HepG2 (cell line): ENCODE results near the gene POP5. TPM values are rescaled to one million over a fixed set of nuclear protein-coding genes. Genes with fewer than 3 reads are reported as not detected.

Experiments used
- BCL6 ChIP-seq: IDR thresholded peaks from 2 replicates; pipeline ENCODE4 v1.6.1; 2016; ENCODE audit warnings: missing genetic modification reagents, missing compliant biosample characterization
- CEBPG ChIP-seq: IDR thresholded peaks from 2 replicates; pipeline ENCODE4 v1.6.1; 2016
- CHD4 ChIP-seq: fragments of 200-600 bp; sonication (generic); IDR thresholded peaks from 2 replicates; pipeline ENCODE4 v1.7.0; 2017; ENCODE audit warnings: mild to moderate bottlenecking, low read length, borderline replicate concordance
- HCFC1 ChIP-seq: fragments of 150-350 bp; IDR thresholded peaks from 2 replicates; pipeline ENCODE4 v1.6.1; 2014; ENCODE audit warnings: low read depth, low read length
- PCBP2 ChIP-seq: fragments of 200-400 bp; formaldehyde crosslinking; optimal IDR thresholded peaks from 2 replicates; pipeline ENCODE3; 2018; ENCODE audit warnings: low read length, low read depth; ENCODE audit not compliant: poor library complexity, severe bottlenecking
- PLSCR1 ChIP-seq: sonication (generic); formaldehyde crosslinking; IDR thresholded peaks from 2 replicates; pipeline ENCODE4 v1.5.0; 2020; ENCODE audit warnings: missing genetic modification reagents, mild to moderate bottlenecking, borderline replicate concordance
- SALL1 ChIP-seq: sonication (generic); formaldehyde crosslinking; IDR thresholded peaks from 2 replicates; pipeline ENCODE4 v1.8.0; 2022; ENCODE audit warnings: mild to moderate bottlenecking, missing genetic modification reagents
- SOX5 ChIP-seq: IDR thresholded peaks from 2 replicates; pipeline ENCODE4 v1.6.1; 2016; ENCODE audit warnings: borderline replicate concordance
- SP2 ChIP-seq: sonication (generic); formaldehyde crosslinking; IDR thresholded peaks from 2 replicates; pipeline ENCODE4 v1.5.1; 2020; ENCODE audit warnings: mild to moderate bottlenecking, missing genetic modification reagents
- TEAD2 ChIP-seq: sonication (generic); formaldehyde crosslinking; IDR thresholded peaks from 2 replicates; pipeline ENCODE4 v1.9.0; 2021; ENCODE audit warnings: missing genetic modification reagents
- ZFP36L1 ChIP-seq: sonication (generic); formaldehyde crosslinking; IDR thresholded peaks from 2 replicates; pipeline ENCODE4 v1.8.0; 2022; ENCODE audit warnings: mild to moderate bottlenecking, missing genetic modification reagents, moderate library complexity
- ZNF121 ChIP-seq: sonication (generic); formaldehyde crosslinking; IDR thresholded peaks from 2 replicates; pipeline ENCODE4 v1.5.0; 2020; ENCODE audit warnings: mild to moderate bottlenecking, missing genetic modification reagents
- ZNF296 ChIP-seq: sonication (generic); formaldehyde crosslinking; conservative IDR thresholded peaks from 2 replicates; pipeline ENCODE4 v1.5.0; 2020; ENCODE audit warnings: mild to moderate bottlenecking, missing genetic modification reagents
- ZNF317 ChIP-seq: sonication (generic); formaldehyde crosslinking; IDR thresholded peaks from 2 replicates; pipeline ENCODE4 v1.5.0; 2020; ENCODE audit warnings: mild to moderate bottlenecking, missing genetic modification reagents
- ZNF460 ChIP-seq: sonication (generic); formaldehyde crosslinking; IDR thresholded peaks from 2 replicates; pipeline ENCODE4 v1.5.1; 2020; ENCODE audit warnings: missing genetic modification reagents, mild to moderate bottlenecking, borderline replicate concordance
- ZNF772 ChIP-seq: sonication (generic); formaldehyde crosslinking; IDR thresholded peaks from 2 replicates; pipeline ENCODE4 v1.5.0; 2020; ENCODE audit warnings: mild to moderate bottlenecking, missing genetic modification reagents
- ZNF777 ChIP-seq: sonication (generic); formaldehyde crosslinking; IDR thresholded peaks from 2 replicates; pipeline ENCODE4 v1.4.0; 2020; ENCODE audit warnings: missing genetic modification reagents
- ZNF839 ChIP-seq: sonication (generic); formaldehyde crosslinking; IDR thresholded peaks from 2 replicates; pipeline ENCODE4 v1.4.0; 2020; ENCODE audit warnings: missing genetic modification reagents, mild to moderate bottlenecking, borderline replicate concordance
- ZNF841 ChIP-seq: sonication (generic); formaldehyde crosslinking; IDR thresholded peaks from 2 replicates; pipeline ENCODE4 v1.8.1; 2023; ENCODE audit warnings: missing genetic modification reagents, borderline replicate concordance
- polyA plus RNA-seq, 8 experiments: library from polyadenylated mRNA; depleted of rRNA in 3 of 8; stranded (reverse) in 7 of 8; unstranded in 1 of 8; fragments of >200 nt; fragmentation: Illumina TruSeq in 4 of 8; extraction: Trizol in 4 of 8; gene quantifications; 2 replicates each; pipeline versions ENCODE4 v1.2.1 to v1.2.3, GENCODE V29; 2011 to 2016; ENCODE audit warnings: low read depth in 4 of 8, missing spikeins in 1 of 8, mixed read lengths in 1 of 8; ENCODE audit not compliant: insufficient read depth in 1 of 8
- total RNA-seq, 5 experiments: library from RNA; depleted of rRNA; stranded (reverse); fragments of >200 nt; fragmentation: Illumina TruSeq; extraction: Trizol; gene quantifications; 2 replicates each; pipeline ENCODE4 v1.2.3, GENCODE V29; 2016; ENCODE audit warnings: low read depth in 1 of 5
- TF ChIP-seq, protein P1 (sequence below): sonication (generic); formaldehyde crosslinking; IDR thresholded peaks from 2 replicates; pipeline ENCODE4 v1.4.0; 2020; ENCODE audit warnings: low read depth, mild to moderate bottlenecking, missing genetic modification reagents
- TF ChIP-seq, protein P2 (sequence below): sonication (generic); formaldehyde crosslinking; IDR thresholded peaks from 2 replicates; pipeline ENCODE4 v1.8.1; 2023; ENCODE audit warnings: mild to moderate bottlenecking, missing genetic modification reagents, borderline replicate concordance

POP5 gene
- total and polyA plus RNA-seq, 2 of the 13 experiments (the other 11 are each of a cell fraction or from before 2014, with no cell fraction given): 45.6 to 61.3 TPM

DNA sequence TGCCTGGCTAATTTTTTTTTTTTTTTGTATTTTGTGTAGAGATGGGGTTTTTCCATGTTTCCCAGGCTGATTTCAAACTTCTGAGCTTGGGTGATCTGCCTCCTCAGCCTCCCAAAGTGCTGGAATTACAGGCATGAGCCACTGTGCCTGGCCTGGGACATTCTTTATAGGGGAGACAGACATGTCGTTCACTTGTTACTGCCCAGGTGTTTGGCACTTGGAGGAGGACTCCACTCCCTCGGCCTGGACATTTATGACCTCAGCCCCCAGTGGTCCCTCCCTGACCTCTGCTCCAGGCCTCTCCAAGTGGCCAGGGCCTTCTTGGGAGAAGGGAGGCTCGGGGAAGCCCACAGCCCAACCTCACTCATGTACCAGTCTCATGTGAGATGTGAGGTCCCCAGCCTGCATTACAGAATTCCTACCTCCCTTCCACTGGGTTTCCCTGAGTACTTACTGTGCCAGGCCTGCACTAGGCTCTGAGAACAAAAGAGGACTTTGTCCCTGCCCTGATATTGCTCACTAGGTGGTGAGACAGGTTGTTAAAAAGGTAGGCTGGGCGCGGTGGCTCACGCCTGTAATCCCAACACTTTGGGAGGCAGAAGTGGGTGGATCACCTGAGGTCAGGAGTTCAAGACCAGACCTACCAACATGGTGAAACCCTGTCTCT is 9.7 kb upstream of the POP5 start (continued):
- TF ChIP-seq, protein P1, sequence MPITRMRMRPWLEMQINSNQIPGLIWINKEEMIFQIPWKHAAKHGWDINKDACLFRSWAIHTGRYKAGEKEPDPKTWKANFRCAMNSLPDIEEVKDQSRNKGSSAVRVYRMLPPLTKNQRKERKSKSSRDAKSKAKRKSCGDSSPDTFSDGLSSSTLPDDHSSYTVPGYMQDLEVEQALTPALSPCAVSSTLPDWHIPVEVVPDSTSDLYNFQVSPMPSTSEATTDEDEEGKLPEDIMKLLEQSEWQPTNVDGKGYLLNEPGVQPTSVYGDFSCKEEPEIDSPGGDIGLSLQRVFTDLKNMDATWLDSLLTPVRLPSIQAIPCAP (CRISPR knock-in tag): no peak
- TF ChIP-seq ZNF841 (CRISPR knock-in tag): no peak
- no peak for TF ChIP-seq ZFP36L1 (CRISPR knock-in tag)
- no peak for TF ChIP-seq PCBP2
- TF ChIP-seq ZNF839 (CRISPR knock-in tag): no peak
- no peak for TF ChIP-seq SALL1 (CRISPR knock-in tag)
- TF ChIP-seq PLSCR1 (CRISPR knock-in tag): no peak
- TF ChIP-seq ZNF460 (CRISPR knock-in tag): peak; percentile 95
- TF ChIP-seq TEAD2 (CRISPR knock-in tag): no peak
- TF ChIP-seq SP2: no peak
- no peak for TF ChIP-seq CEBPG
- no peak for TF ChIP-seq CHD4
- no peak for TF ChIP-seq ZNF296 (CRISPR knock-in tag)
- no peak for TF ChIP-seq HCFC1
- no peak for TF ChIP-seq ZNF777 (CRISPR knock-in tag)
- TF ChIP-seq SOX5: peak; percentile 71
- no peak for TF ChIP-seq BCL6 (CRISPR knock-in tag)
- TF ChIP-seq ZNF121 (CRISPR knock-in tag): no peak
- TF ChIP-seq, protein P2, sequence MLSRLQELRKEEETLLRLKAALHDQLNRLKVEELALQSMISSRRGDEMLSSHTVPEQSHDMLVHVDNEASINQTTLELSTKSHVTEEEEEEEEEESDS: no peak
- no peak for TF ChIP-seq ZNF317 (CRISPR knock-in tag)
- TF ChIP-seq ZNF772 (CRISPR knock-in tag): no peak
